ENCODE data around the gene PRG2. TPM values are rescaled to one million over a fixed set of nuclear protein-coding genes. Genes with fewer than 3 reads are reported as not detected.
"Not testable (repeated sequence)": the region's sequence is repeated elsewhere in the genome, so short reads cannot be mapped to it uniquely, and the experiment has no call there.

PRG2 gene
- total RNA-seq, 1 experiment from 2014 or later: not detected

DNA sequence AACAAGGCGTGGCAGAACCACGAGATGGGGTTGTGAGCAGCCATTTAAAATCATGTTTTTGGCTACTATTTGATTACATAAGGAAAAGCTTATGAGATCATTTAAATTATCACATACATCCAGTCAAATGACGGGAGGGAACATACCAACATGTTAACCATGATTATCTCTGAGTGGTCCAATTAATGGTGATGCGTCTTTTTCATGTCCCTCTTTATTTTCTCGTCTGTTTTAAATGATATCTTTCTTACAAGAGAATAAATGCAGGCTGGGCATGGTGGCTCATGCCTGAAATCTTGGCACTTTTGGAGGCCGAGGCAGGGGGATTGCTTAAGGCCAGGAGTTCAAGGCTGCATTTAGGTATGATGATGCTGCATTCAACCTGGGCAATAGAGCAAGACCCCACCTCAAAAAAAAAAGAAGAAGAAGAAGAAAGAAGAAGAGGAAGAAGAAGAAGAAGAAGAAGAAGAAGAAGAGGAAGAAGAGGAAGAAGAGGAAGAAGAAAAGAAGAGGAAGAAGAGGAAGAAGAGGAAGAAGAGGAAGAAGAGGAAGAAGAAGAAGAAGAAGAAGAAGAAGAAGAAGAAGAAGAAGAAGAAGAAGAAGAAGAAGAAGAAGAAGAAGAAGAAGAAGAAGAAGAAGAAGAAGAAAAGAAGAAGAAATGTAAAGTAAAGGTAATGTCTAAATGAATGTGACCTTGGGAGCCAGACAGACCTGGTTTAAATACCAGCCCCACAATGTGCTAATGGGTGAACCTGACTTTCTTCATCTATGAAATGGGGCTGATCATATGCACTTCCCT is 12.8 kb upstream of the PRG2 start:
- DNase-seq (ENCODE audit: low read depth); in situ Hi-C loops (cut with HindIII; ENCODE audit: low pct_unique_long_range_greater_than_20kb, low sequenced_read_pairs): not testable (repeated sequence)

GRCh38 chr11:57402188-57403002 is 11.9 kb upstream of the PRG2 start:
- DNase-seq (ENCODE audit: low read depth): no peak
- in situ Hi-C loops (cut with HindIII; ENCODE audit: low pct_unique_long_range_greater_than_20kb, low sequenced_read_pairs): no loop called here

- DNase-seq (ENCODE audit: low read depth): no peak
- in situ Hi-C loops (cut with HindIII; ENCODE audit: low pct_unique_long_range_greater_than_20kb, low sequenced_read_pairs): no loop called here
These were observed 9.6 kb upstream of the PRG2 start for GRCh38 chr11:57399972-57400578.

GRCh38 chr11:57399221-57399620 is 8.8 kb upstream of the PRG2 start:
- in situ Hi-C loops (cut with HindIII; ENCODE audit: low pct_unique_long_range_greater_than_20kb, low sequenced_read_pairs): no loop called here
- DNase-seq (ENCODE audit: low read depth): no peak

DNA sequence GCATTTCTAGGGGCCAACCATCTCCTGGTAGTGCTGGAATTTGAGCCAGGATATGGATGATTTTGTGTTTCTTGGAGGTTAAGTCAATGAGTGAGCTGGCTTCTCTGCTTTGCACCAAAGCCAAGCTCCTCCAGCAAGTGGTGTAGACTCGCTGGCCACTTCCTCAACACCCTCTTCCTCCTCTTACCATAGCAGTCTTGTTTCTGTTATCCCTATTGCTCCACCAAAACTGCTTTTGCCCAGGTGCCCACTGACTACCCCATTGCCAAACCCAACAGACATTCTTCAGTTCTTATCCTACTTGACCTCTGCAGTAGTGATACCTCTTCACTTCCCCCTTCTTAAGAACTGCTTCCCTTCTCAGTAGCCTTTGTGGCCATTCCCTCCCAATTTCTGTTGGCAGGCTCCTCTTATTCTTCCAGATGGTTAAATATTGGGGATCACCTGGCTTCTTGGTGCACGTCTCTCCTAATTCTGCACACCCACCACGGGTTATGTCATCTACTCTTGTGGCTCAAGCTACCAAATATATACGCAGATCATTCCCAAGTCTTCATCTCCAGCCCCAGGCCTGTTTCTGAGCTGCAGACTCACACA is 7.0 kb upstream of the PRG2 start:
- no peak for DNase-seq (ENCODE audit: low read depth)
- in situ Hi-C loops (cut with HindIII; ENCODE audit: low pct_unique_long_range_greater_than_20kb, low sequenced_read_pairs): no loop called here

GRCh38 chr11:57396744-57397143 is 6.3 kb upstream of the PRG2 start:
- in situ Hi-C loops (cut with HindIII; ENCODE audit: low pct_unique_long_range_greater_than_20kb, low sequenced_read_pairs): no loop called here
- no peak for DNase-seq (ENCODE audit: low read depth)

DNA sequence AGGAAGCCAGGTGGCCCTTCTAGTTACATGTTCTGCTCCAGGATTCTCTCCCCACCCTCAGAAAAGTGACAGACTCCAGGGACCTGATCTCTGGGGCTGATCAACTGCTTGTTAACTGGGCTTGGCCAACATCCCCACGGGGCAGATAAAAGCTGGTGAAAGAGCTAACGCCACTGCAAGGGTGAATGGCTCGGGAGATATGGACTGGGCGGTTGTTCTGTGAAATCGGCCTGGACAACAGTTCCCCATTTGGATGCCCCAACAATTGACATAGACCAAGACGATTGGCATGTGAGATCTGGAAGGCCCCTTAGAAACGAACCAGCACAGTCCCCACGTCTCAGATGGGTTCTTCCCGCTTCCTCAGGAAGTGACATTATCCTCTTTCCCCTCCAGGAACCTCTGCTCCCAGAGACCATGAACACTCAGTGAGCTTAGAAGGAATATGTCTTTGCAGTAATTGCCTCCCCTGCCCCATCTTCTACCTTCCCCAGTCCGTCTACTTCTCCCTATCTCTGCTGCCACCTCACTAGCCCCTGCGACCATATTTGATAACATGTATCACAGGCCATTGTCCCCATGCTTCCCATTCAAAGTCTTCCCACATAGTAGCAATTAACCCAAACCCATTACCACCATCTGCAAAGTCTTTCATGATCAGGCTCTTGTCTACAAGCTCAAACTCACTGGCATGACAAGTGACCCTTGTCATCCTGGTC is 5.6 kb upstream of the PRG2 start:
- DNase-seq (ENCODE audit: low read depth): no peak
- in situ Hi-C loops (cut with HindIII; ENCODE audit: low pct_unique_long_range_greater_than_20kb, low sequenced_read_pairs): no loop called here

GRCh38 chr11:57394203-57394965 is 3.9 kb upstream of the PRG2 start:
- in situ Hi-C loops (cut with HindIII; ENCODE audit: low pct_unique_long_range_greater_than_20kb, low sequenced_read_pairs): no loop called here
- DNase-seq (ENCODE audit: low read depth): no peak

GRCh38 chr11:57392763-57393105 is 2.3 kb upstream of the PRG2 start:
- DNase-seq (ENCODE audit: low read depth): no peak
- in situ Hi-C loops (cut with HindIII; ENCODE audit: low pct_unique_long_range_greater_than_20kb, low sequenced_read_pairs): no loop called here

GRCh38 chr11:57392066-57392762 is 1.8 kb upstream of the PRG2 start:
- DNase-seq (ENCODE audit: low read depth): no peak
- in situ Hi-C loops (cut with HindIII; ENCODE audit: low pct_unique_long_range_greater_than_20kb, low sequenced_read_pairs): no loop called here

- in situ Hi-C loops (cut with HindIII; ENCODE audit: low pct_unique_long_range_greater_than_20kb, low sequenced_read_pairs): no loop called here
- DNase-seq (ENCODE audit: low read depth): no peak
These were observed 1.1 kb upstream of the PRG2 start for GRCh38 chr11:57391539-57391938.

- in situ Hi-C loops (cut with HindIII; ENCODE audit: low pct_unique_long_range_greater_than_20kb, low sequenced_read_pairs): no loop called here
- no peak for DNase-seq (ENCODE audit: low read depth)
These were observed 661 bp upstream of the PRG2 start for GRCh38 chr11:57391111-57391510.

GRCh38 chr11:57387289-57388030 is 3.0 kb downstream of the PRG2 start:
- in situ Hi-C loops (cut with HindIII; ENCODE audit: low pct_unique_long_range_greater_than_20kb, low sequenced_read_pairs): no loop called here
- no peak for DNase-seq (ENCODE audit: low read depth)

DNA sequence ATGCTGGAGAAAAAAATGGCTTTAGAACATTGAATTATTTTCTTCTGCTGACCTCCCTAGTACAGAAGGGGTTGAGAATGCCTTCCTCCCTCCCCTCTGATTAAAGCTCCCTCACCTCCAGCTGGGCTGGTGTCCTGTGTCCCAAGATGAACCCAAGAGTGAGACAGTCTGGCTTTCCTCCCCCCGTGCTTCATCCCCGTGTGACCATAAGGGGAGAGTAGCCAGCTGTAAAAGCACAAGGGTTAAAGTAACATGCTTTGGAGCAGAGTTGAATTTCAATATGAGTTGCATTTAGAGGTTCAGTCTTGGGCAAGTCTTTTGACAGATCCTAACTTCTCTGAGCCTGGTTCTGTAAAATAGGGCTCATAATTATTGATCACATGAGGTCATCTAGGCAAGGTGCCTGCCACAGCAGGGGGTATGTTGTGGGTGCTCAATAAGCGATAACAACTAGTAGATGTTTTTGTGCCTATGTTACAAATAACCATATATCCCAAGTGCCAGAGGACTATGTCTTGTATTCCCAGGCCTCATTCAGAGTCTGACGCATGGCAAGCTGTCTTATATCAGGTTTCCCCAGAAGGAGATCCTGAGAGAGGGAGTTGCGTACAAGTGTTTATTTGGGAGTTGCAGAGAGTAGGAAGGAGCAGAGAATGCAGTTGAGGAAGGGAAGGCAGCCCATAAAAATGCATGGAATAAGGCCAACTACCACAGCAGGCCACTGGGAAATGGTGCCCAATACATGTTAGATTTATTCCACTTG is 4.1 kb downstream of the PRG2 start:
- in situ Hi-C loops (cut with HindIII; ENCODE audit: low pct_unique_long_range_greater_than_20kb, low sequenced_read_pairs): no loop called here
- DNase-seq (ENCODE audit: low read depth): no peak

DNA sequence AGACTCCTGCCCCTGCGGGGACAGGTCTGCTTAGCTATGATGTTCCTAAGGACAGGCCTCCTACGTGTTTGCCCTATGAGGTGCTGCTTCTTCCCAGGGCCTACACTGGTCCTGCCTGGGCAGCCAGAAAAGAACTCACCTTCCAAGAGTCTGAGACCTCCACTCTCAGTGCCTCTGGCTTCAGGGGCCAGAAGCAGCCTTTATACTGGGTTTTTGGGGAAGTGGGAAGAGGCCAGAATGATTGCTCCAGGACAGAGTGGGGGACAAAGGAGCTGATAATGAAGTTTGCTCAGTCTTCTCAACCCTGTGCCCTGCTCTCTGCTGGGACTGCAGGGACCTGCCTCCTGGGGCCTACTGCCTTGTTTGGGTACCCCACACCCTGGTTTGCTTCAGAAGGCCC is 9.5 kb downstream of the PRG2 start, which contains the start of gene PRG3:
PRG3 (minus strand) TSS at position 176 of the 400 bp plus-strand sequence. CDS start 442 bp downstream, outside the sequence.
- in situ Hi-C loops (cut with HindIII; ENCODE audit: low pct_unique_long_range_greater_than_20kb, low sequenced_read_pairs): no loop called here

GRCh38 chr11:57379732-57380131 is 10.7 kb downstream of the PRG2 start:
- peak; percentile 17 for DNase-seq (ENCODE audit: low read depth)
- in situ Hi-C loops (cut with HindIII; ENCODE audit: low pct_unique_long_range_greater_than_20kb, low sequenced_read_pairs): no loop called here

More for the DNA sequence above, 9.5 kb downstream of the PRG2 start, which contains the start of gene PRG3:
- no peak for DNase-seq (ENCODE audit: low read depth)
